Hindlimb muscle (tissue), 1 donor: ENCODE data around the gene ZNF575. TPM values are rescaled to one million over a fixed set of nuclear protein-coding genes. Genes with fewer than 3 reads are reported as not detected.
A peak's percentile ranks its signal among the peaks of the same experiment; 100 is the strongest.
"Not testable (repeated sequence)": the region's sequence is repeated elsewhere in the genome, so short reads cannot be mapped to it uniquely, and the experiment has no call there.

Experiments
- DNase-seq: peaks from one replicate; pipeline ENCODE4 v3.0.0-alpha.2; 2013
- polyA plus RNA-seq: library from polyadenylated mRNA; unstranded; fragments of 120-200 nt; gene quantifications from one replicate; pipeline ENCODE4 v1.2.1, GENCODE V29; 2013; ENCODE audit not compliant: insufficient read length

The ZNF575 gene
- polyA plus RNA-seq, 1 donor = 6.7 TPM

GRCh38 chr19:43511324-43511723, 21.7 kb upstream of the ZNF575 start:
- no peak for DNase-seq

GRCh38 chr19:43512399-43512798, 20.6 kb upstream of the ZNF575 start:
- not testable (repeated sequence) for DNase-seq

GRCh38 chr19:43518051-43518450, 14.9 kb upstream of the ZNF575 start:
- DNase-seq = no peak

- DNase-seq = peak; percentile 86
These were observed 13.4 kb upstream of the ZNF575 start for GRCh38 chr19:43519436-43520088.

- DNase-seq = no peak
These were observed 10.1 kb upstream of the ZNF575 start for GRCh38 chr19:43522929-43523328.

DNA sequence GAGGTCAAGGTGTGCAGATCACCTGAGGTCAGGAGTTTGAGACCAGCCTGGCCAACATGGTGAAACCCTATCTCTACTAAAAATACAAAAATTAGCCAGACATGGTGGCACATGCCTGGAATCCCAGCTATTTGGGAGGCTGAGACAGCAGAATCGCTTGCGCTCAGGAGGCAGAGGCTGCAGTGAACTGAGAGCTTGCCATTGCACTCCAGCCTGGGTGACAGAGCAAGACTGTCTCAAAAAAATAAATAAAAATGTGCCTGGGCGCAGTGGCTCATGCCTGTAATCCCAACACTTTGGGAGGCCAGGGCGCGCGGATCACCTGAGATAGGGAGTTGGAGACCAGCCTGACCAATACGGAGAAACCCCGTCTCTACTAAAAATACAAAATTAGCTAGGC, 9.3 kb upstream of the ZNF575 start:
- not testable (repeated sequence) for DNase-seq

DNA sequence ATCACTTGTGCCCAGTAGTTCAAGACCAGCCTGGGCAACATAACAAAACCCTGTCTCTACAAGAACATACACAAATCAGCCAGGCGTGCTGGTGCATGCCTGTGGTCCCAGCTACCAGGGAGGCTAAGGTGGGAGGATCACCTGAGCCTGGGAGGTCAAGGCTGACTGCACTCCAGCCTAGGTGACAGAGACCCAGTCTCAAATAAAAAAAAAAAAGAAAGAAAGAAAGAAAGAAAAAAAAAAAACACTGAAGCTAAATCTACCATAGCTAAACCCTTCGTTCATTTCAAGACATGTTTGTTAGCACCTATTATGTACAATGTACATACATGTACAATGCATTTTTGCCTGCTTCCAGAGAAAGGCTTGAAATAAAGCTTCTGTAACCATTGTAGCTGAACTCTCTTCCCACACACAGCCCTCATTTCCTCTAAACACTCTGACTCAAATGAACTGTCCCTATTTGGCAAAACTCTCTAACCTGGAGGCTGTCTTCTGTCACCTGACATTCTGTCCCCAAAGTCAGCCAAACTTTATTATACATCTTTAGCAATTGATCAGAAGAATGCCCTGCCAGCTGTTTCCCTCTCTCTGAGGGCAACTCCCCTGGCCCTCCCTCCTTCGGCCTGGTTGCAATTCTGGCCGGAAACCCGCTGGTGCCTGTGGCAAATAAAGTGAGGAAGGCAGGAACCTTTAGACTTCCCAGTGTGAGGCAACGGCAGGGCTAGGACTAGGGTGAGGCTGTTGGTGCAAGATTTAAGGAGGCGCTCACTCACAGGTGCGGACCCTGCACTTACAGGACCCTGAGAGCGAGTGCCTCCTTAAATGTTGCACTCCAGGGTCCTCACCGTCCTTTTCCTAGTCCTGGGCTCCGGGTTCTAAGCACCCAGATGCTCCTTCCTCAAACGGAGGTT, 7.8 kb upstream of the ZNF575 start:
- DNase-seq = no peak

DNA sequence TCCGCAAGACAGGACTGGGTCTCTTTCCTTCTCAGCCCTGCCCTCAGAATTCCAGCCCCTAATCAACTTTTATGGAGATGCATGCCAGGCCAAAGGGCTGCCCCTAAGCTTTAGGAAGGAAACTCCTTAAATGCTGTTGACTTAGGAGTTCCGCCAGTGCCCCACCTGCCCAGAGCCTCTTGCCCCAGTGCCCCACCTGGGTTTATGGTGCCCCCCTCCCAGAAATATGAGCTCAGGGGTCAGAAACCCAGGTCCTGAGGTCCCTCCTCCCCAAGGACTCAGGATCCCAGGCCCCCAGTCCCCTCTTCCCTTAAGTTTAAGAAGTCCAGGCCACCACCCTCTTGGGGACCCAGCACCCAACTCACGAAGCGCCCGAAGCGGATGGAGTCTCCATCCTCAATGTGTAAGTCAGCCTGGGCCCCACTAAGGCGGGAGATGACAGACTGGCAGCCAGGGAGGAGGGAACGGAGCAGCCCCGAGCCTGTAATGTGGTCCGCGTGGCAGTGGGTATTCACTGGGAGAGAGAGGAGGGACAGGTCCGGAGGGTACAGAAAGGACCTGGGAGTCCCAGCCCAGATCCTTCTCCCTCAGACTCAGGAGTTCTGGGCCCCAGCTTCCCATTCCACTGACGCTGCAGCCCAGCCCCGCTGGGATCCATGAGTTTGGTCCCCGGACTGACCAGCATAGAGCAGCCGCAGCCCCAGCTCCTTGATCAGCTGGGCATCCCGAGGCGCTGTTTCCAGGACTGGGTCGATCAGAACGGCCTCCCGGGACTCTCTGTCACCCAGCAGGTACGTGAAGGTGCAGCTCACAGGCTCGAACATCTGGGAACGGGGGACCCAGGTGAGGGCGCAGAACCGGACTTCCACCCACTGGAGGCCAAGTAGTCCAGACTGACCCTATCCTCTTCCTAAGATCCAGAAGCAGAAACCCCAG, 6.9 kb upstream of the ZNF575 start:
- no peak for DNase-seq

DNA sequence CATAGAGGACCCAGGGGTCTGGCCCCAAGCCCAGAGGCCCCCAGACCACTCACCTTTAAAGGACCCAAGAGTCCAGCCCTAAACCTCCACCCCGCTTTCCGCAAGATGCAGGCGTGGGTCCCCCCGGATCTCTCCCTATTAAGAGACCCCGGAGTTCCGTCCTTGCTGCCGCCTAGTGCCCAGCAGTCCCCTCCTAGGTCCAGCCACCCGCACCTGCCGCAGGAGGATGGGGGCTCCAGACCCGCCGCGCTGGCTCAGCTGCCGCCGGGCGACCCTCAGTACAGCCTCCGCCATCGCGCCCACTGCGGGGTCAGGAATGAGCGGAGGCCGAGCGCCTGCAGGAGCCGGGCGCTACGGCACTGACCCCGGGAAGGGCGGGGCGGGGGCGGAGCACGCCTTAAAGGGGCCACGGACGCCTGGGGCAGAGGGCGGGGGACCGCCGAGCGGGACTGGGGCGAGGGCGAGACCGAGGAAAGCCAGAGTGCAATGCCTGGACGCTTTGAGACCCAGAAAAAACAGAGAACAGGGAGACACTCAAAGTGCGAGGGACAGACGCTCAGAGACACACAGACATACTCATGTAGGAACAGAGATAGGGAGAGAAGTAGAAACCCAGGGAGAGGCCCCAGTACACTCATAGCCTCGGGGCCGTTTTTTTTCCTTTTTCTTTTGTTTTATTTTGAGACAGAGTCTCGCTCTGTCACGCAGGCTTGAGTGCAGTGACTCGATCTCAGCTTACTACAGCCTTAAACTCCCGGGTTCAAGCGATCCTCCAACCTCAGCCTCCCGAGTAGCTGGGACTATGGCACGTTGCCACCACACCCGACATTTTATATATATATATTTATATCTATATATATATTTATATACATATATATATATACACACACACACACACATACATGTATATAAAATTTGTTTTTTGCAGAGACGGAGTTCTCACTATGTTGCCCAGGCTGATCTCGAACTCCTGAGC, 5.8 kb upstream of the ZNF575 start, which contains the start of gene ETHE1:
ETHE1 (minus strand) TSS at position 318 of the 976 bp plus-strand sequence; CDS start at position 294, 24 bp downstream.
- DNase-seq = peak; percentile 81

DNA sequence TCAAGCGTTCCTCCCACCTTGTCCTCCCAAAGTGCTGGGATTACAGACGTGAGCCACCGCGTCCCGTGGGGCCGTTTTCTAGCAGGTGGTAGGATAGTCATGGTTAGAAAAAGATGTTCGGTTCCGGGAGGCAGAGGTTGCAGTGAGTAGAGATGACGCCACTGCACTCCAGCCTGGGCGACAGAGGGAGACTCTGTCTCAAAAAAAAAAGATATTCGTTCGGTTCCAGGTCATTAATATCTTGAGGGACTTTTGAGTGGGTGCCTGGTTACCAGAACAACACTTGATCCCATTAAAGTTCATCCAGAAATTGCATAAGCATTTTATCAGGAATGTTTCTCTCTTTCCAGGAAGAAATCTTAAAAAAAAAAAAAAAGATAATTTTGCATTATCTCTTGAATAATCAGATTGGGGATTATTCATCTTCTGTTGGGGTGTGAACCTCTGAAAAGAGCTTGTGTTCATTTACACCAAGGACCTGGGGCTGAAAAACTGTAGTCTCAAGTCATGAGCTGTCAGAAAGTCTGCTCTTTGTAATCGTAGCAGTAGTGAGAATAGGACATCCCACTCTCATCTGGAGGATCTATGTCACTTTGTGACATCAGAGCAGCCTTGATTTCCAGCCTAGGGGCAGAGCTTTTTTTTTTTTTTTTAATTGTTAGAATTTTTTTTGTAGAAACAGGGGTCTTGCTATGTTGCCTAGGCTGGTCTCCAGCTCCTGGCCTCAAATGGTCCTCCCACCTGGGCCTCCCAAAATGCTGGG, 4.9 kb upstream of the ZNF575 start:
- no peak for DNase-seq

DNA sequence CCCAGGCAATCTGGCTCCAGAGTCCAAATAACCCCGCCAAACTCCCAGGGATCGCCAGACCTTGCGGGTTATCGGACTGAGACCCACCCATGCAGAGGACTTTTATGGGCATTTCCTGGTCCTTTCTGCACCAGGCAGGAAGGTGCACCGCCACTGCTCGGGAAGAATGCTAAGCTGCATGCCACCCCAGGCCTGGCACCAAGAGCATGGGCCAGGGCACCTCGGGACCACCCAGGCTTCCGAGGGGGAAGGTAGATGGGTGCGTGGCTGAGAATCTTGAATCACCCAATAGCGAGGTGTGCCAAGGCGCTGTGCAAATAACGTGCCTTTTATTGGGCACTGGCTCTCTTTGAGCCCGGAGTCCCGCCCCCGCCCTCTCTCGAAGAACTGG, 422 bp upstream of the ZNF575 start:
- DNase-seq = no peak

- DNase-seq = peak; percentile 99
These were observed 737 bp downstream of the ZNF575 start for GRCh38 chr19:43533546-43534304.

- DNase-seq = no peak
These were observed 1.4 kb downstream of the ZNF575 start for GRCh38 chr19:43534305-43534815.

DNA sequence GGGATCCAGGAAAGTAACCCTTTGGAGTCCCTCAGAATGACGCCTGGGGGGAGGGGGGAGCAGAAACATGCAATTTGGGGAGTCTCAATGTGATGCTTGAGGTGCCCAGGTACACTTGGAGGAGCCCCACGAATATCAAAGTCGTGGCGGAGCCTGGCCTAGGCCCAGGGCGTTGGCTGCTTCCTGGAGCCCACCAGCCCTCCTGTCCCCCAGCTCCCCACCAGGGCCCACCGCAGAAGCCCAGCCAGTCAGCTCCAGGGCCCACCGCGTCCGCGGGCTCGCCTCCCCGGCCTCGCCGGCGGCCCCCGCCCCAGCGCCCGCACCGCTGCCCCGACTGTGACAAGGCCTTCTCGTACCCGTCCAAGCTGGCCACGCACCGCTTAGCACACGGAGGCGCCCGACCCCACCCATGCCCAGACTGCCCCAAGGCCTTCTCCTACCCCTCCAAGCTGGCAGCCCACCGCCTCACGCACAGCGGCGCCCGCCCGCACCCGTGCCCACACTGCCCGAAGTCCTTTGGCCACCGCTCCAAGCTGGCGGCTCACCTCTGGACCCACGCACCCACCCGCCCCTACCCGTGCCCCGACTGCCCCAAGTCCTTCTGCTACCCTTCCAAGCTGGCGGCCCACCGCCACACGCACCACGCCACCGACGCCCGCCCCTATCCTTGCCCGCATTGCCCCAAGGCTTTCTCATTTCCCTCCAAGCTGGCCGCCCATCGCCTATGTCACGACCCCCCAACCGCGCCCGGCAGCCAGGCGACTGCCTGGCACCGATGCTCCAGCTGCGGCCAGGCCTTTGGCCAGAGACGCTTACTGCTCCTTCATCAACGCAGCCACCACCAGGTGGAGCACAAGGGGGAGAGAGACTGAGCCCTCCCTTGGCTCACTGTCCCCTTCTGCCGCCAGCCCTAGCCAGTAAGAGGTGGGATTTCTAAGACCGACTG, 2.1 kb downstream of the ZNF575 start:
- DNase-seq = peak; percentile 83

DNA sequence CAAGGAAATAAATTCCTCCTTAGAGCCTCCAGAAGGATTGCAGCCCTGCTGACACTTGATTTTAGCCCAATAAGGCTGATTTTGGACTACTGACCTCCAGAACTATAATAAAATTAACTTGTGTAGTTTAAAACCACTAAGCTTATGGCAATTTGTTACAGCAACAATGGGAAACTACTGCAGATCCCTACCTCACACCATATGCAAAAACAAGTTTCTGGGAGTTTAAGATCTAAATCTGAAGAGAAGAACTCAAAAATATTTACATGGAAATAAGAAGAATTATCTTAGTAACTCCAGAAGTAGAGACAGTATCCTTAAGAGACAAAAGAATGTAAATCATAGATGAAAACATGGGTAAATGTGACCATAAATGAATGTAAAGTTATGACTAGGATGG, 5.9 kb downstream of the ZNF575 start:
- DNase-seq = no peak

DNA sequence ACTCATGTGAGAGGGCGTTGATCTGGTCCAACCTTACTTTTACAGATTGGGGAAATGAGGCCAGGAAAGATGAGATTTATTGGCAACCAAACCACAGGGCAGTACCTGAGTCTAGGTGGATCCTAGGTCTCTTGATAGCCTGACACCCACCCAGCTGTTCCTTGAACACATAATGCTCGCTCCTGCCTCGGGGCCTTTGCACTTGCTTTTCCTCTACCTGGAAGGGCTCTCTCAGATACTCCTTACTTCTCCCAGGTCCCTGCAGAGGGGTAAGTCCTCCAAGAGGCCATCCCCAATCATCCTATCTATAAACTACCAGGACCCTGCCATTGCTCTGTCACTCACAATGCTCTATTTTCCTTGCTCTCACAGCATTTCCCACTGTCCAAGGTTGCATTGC, 7.4 kb downstream of the ZNF575 start:
- no peak for DNase-seq

GRCh38 chr19:43541920-43542650, 9.1 kb downstream of the ZNF575 start:
- no peak for DNase-seq

DNA sequence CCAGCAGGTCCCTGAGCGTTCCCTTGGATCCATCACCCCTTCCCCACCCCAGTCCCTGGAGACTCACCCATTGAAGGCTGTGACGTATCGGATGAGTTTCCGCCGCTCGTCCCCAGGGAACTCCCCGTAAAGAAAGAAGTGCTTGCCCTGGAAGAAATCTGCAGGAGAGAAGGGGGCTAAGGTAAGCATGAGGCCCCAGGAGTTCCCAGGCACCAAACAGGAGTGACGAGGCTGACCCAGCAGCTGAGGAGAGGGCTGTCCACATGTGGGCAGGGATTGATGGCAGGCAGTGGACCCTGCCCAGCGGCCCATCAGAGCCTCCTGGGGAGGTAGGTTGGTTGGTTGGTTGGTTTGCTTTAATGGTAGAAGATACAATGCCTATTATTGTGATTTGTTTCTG, 11.1 kb downstream of the ZNF575 start:
- no peak for DNase-seq
